HG03175 (cell line): Measurements from ENCODE around the gene RUBCN.
A peak's percentile ranks its signal among the peaks of the same experiment; 100 is the strongest.

ENCODE experiments used
- ATAC-seq: cut with Tn5 transposase; IDR thresholded peaks from one replicate; pipeline ENCODE4 v1.9.1; 2021; ENCODE audit warnings: mild to moderate bottlenecking, moderate library complexity; ENCODE audit not compliant: unreplicated experiment

Gene RUBCN

GRCh38 chr3:197736491-197737318 is at the start of gene RUBCN:
Gene RUBCN (minus strand): TSS chr3:197736904. CDS start chr3:197736719, 185 bp downstream.
- peak; percentile 84 for ATAC-seq

DNA sequence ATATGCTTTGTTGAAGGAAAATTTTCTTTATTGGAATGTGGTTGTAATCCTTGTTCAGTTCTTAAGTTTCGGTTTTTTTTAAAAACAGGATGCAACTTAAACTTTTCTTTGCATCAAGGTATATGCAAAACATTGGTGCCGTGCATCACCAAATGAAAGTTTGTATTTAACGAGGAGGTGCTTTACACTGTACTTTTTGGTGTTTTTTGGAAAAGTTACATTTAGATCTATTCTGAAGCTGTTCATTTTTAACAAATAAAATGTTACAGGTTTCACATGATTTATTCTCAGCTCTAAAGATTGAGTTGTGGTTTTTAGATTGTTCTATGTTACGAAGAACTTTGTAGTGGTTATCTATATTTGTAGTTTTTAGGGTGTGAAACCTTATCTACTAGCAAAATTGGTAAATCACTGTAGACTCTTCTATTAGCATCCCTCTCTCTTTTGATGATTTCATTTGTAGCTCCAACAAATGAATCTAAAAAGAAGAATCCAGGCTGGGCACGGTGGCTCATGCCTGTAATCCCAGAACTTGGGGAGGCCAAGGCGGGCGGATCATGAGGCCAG is 47.4 kb upstream of the RUBCN start:
- ATAC-seq, result no peak

DNA sequence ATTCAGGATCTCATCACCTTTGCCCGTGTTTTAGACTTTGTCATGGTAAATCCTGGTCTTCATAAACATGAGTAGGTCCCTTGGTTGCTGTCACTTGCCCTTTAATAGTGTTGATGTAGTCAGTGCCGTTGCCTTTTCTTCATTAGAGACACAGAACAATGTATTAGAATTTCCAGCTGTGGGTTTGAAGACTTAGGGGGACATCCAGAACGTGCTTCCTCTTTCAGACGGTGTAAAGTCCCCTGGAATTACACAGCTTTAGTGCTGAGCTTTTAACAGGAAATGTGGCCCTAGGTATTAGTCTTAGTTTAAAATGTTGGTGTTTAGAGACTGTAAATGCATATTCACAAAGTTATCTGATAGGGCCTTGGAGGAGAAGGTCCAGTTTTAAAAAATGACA is 45.5 kb upstream of the RUBCN start:
- no peak for ATAC-seq

GRCh38 chr3:197775317-197775716 is 38.6 kb upstream of the RUBCN start:
- ATAC-seq, result no peak

GRCh38 chr3:197761784-197762183 is 25.1 kb upstream of the RUBCN start:
- ATAC-seq, result no peak

DNA sequence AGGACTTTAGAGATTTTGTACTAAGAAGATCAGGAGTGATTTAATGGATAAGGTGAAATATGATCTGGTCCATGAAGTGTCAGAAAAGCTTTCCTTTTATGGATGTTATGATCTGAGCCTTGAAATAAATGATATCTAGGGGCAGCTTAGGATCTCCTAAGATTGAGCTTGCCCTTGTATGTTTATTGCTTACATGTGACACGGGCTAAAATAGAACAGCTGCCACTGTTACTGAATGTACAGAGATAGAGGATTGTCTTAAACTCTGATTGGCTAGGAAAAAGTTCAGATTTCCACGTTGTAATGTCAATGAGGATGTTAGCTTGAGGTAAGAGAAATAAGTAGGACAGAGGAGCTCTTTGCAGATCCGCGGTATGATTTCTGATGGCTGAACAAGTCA is 21.8 kb upstream of the RUBCN start:
- no peak for ATAC-seq

DNA sequence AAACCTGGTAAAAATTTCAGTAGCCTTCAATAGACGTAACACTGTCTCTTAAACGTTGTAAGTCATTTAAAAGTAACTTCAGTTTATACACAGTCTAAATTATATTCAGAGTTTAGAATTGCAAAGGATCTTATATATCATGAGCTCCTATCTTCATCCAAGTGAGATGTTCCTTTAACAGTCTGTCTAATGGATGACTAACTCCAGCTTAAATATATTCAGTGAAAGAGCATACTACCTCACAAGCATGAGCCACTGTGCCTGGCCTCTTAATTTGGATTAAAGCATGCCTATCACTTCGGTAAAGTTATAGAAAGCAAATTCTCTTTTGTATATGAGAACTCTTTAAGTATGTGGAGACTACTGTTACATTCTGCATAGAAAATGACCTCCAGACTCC is 20.0 kb upstream of the RUBCN start:
- no peak for ATAC-seq

GRCh38 chr3:197753263-197753662 is 16.6 kb upstream of the RUBCN start:
- no peak for ATAC-seq

DNA sequence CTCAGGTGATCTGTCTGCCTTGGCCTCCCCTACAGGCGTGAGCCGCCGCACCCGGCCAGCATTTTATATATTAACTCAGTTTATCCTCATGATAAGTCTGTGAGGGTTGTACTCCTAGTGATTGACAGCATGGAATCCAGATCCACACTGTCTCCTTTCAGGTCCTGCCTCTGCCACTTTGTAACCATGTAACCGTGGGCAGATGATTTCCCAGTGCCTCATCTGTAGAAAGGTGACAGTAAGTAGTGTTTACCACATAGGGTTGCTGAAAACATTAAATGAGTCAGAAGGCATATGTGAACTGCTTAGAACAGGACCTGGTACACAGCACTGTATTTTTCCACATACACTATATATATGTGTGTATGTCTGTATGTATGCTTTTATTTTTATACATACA is 15.4 kb upstream of the RUBCN start:
- ATAC-seq, result no peak

- ATAC-seq, result peak; percentile 1
Observed at GRCh38 chr3:197750858-197751737, 14.4 kb upstream of the RUBCN start.

GRCh38 chr3:197750396-197750831 is 13.7 kb upstream of the RUBCN start:
- peak; percentile 48 for ATAC-seq

DNA sequence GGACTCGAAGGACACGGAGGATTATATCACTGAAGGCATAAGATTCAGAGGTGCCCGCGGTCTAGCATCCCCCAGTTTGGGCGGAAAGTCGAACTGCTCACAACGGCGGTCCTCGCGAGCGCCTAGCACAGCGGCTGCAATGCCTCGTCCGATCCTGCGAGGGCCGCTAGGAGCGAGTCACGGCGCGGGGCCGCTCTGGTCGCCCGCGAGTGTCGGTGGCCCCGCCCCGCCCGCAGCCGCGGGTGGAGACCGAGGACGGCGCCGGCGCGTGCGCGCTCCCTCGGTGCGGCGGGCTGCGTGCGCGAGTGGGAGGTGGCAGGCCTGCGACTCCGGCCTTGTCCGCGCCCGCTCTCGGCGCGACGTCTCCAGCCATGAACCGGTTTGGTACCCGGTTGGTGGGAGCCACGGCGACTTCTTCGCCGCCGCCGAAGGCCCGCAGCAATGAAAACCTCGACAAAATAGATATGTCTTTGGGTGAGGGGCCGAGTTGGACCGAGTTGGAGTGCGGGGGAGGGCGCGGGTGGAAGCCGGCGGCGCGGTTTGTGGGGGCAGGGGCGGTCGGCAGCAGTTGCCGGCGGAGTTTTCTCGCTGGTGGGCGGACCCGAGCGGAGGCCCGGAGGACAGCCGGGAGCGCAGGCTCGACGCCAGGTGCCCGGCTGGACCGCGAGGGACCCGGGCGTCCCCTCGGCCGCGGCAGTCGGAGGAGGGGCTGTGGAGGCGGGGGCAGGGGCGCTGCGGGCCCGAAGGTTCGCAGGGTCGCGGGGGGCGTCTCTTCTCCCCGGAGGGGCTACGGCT is 13.1 kb upstream of the RUBCN start, which contains the start of gene FYTTD1:
FYTTD1 (plus strand) TSS at position 283 of the 795 bp plus-strand sequence; CDS start at position 372, 89 bp downstream.
- peak; percentile 75 for ATAC-seq

DNA sequence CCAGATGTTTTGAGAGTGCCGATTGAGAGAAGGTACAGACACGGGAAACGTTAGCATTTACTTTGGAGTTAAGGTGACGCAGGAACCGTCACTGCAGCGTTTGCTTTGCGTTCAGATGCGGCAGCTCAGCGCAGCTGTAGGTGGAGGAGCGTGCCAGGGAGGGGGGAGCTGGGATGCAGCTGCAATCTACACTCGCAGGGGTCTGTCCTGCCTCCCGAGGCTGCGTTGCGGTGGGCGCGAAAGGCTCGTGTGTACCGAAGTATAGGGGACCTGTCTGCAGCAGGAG is 12.6 kb upstream of the RUBCN start:
- ATAC-seq, result peak; percentile 32

DNA sequence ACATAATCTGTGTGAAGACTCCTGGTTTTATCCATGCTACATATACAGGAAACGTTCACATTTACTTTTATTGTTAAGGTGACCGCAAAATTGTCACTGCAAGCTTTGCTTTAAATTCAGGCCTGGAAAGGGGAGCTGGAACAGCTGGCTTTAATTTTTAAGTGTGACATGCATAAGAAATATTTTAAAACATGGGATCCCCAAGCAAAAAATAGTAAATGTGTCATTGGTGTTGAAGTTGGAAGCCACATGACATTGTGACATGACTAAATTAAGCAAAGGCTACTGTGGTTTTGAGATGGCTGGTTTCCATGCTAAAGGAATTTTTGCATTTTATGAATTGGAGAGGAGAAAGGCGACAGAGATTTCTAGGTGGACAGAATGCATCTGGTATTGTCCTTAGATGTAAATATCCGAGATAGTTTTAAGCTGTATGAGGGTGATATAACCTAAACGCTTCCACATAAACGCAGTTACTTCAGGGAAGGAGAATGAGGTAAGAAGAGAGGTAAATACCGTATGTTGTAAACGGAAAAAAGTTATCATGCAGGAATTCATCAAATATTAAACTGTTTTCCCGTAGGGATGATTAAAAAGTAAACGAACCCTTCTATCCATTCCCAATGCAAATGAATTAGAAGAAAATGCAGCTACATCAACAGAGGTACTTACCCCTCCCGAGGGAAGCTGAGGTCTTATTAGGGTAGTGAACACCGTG is 12.1 kb upstream of the RUBCN start:
- ATAC-seq, result no peak

DNA sequence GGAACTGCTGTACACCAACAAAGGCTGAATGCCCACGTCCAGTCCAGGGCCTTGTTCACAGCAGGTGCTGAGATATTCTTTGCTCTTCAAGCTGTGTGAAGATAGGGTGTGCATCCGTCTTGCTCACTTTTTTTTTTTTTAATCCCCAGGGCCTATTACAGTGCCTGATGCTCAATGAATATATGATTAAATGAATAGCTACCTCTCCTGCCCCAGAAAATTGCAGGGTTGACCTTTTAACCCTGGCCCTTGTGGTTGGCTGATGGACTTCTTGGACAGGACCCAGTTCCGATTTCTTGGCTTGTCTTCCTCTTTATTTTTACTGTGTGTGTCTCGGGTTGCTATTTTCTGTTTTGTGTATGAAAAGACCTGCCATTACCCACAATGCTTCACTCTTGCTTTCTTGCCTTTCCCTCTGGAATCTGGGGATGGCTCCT is 10.1 kb upstream of the RUBCN start:
- ATAC-seq, result no peak

GRCh38 chr3:197746209-197746608 is 9.5 kb upstream of the RUBCN start:
- no peak for ATAC-seq

DNA sequence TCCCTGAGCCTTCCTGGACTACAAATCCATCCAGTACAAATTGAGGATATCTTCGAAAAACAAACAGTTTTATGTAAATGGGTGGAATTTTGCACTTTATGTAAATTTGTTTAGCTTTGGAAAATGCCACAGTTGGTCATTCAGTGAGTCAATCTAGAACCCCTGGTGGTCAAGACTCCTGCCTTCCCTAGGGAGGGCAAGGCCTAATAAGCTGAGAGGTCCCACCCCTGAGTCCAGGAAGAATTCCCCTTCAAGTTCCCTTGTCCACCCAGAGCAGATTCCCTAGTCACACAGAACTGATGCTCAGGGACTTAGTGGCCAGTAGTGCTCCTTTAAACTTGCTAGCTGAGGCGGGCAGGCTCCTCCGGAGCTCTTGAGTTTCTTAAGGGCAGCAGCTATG is 6.1 kb upstream of the RUBCN start:
- no peak for ATAC-seq

- ATAC-seq, result no peak
Observed at GRCh38 chr3:197737749-197738462, 1.2 kb upstream of the RUBCN start.

DNA sequence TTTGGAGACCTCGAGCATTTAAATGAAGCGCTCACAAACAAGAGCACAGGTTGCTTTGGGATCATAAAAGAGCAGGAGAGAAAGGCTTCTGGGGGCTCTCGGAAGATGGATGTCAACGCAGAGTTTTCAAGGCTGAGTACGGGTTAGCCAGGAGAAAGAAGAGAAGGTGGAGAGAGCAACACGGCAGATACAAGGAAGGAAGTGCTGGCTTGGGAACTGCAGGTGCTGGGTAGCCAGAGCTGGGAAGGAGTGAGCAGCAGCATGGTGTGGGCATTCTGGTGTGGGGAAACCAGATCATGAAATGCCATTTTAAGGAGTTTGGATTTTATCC is 580 bp upstream of the RUBCN start:
- no peak for ATAC-seq
